HG03064 (cell line): ENCODE measurements around the gene SPDYE3.
"Not testable (repeated sequence)": the region's sequence is repeated elsewhere in the genome, so short reads cannot be mapped to it uniquely, and the experiment has no call there.

Experiments
- ATAC-seq: cut with Tn5 transposase; IDR thresholded peaks from one replicate; pipeline ENCODE4 v1.9.1; 2021; ENCODE audit warnings: low read depth; ENCODE audit not compliant: unreplicated experiment

The SPDYE3 gene, protein sequence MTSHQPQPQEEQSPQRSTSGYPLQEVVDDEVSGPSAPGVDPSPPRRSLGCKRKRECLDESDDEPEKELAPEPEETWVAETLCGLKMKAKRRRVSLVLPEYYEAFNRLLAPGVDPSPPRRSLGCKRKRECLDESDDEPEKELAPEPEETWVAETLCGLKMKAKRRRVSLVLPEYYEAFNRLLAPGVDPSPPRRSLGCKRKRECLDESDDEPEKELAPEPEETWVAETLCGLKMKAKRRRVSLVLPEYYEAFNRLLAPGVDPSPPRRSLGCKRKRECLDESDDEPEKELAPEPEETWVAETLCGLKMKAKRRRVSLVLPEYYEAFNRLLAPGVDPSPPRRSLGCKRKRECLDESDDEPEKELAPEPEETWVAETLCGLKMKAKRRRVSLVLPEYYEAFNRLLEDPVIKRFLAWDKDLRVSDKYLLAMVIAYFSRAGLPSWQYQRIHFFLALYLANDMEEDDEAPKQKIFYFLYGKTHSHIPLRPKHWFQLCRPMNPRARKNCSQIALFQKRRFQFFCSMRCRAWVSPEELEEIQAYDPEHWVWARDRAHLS

GRCh38 chr7:100307402-100307801 lies at the start of gene SPDYE3:
Gene SPDYE3, plus strand, starts transcription at chr7:100307702. Its CDS starts 184 bp downstream, at chr7:100307886.
- not testable (repeated sequence) for ATAC-seq

GRCh38 chr7:100259984-100260383 lies 47.5 kb upstream of the SPDYE3 start:
- ATAC-seq: not testable (repeated sequence)

DNA sequence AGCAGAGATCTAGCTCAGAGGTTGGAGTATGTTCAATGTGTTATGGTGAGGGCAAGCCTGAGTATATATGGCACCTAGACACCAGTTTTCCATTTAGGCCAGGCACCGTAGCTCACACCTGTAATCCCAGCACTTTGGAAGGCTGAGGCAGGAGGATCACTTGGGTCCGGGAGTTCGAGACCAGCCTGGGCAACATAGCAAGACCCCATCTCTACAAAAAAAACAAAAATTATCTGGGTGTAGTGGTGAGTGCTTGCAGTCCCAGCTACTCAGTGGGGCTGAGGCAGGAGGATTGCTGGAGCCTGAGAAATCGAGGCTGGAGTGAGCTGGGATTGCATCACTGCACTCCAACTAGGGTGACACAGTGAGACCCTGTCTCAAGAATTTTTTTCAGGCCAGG lies 44.6 kb upstream of the SPDYE3 start:
- not testable (repeated sequence) for ATAC-seq

- not testable (repeated sequence) for ATAC-seq
Observed at GRCh38 chr7:100264223-100264622, 43.3 kb upstream of the SPDYE3 start.

DNA sequence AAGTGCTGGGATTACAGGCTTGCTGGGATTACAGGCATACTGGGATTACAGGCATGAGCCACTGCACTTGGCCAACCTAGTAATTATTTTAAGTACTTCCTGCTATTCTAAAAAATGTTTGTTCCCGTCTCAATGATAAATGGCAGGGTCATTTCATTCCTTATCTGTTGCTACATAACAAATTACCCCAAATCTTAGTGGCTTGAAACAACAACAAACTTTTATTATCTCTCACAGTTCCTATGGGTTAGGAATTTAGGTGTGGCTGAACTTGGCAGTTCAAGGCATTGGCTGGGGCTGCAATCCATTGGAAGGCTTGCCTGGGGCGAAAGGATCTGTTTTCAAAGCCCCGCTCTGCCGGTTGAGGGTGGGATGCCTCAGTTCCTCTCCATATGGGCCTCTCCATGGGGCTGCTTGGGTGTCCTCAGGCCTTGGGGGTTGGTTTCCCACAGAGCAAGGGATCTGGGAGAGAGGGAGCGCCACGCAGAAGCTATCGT lies 42.8 kb upstream of the SPDYE3 start:
- not testable (repeated sequence) for ATAC-seq

- ATAC-seq: not testable (repeated sequence)
Observed at GRCh38 chr7:100265851-100266250, 41.7 kb upstream of the SPDYE3 start.

DNA sequence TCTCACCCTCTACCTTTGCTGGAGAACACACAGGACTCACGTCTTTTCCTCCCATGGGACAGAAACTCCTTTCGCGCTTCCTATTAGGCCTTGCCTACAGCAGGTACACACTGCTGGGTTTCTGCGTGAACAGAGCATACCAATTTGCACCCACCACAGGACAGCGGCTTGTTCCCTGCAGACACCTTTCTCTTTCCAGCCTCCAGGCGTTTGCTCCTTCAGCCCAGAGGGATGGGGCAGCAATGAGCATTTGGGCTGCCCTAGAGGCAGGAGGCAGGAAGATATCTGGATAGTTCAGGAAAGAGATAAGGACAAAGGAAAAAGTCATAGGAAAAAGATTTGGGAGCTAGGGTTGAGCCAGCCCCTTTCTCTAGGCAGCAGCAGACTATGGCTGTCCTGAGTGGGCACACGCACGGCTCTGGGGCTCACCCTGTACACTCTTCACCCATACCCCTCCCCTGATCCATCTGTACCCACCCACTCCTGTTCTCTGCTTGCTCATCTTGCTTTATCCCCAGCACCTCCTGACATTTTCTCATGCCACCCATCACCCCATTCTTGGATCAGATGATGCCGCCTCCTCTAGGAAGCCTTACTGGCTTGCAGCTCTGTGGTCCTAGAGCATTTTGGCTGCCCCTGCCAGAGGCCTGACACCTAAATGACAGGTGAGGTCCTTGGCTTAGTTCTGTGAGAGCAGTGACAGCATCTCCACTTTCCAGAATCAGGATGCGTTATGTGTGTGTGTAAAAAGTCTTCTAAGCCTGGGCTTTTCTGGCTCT lies 40.7 kb upstream of the SPDYE3 start:
- no peak for ATAC-seq

DNA sequence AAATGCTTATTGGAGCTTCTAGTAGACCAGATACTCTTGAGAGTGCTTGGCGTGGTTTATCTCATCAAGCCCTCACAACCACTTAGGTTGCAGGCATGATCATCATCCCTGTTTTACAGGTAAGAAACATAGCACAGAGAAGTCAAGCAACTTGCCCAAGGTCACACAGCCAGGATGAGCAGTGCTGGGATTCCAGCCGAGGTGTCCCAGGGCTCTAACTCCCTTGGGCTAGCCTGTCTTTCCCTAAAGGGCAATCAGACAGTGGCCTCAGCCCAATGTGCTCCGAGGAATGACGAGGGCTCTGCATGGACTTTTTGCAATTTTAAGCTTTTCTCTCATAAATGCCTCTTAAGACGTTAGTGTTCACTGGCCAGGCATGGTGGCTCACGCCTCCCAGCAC lies 39.9 kb upstream of the SPDYE3 start:
- ATAC-seq: no peak

DNA sequence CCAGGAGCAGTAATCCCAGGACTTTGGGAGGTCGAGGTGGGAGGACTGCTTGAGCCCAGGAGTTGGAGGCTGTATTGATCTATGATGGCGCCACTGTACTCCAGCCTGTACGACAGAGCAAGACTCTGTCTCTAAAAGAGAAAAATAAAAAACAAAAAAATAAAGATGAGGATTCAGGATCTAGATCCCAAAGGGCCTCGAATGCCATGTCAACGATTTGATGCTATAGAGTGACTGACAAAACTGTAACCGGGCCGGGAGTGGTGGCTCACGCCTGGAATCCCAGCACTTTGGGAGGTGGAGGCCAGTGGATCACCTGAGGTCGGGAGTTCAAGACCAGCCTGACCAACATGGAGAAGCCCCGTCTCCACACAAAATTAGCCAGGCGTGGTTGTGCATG lies 38.6 kb upstream of the SPDYE3 start:
- ATAC-seq: not testable (repeated sequence)

DNA sequence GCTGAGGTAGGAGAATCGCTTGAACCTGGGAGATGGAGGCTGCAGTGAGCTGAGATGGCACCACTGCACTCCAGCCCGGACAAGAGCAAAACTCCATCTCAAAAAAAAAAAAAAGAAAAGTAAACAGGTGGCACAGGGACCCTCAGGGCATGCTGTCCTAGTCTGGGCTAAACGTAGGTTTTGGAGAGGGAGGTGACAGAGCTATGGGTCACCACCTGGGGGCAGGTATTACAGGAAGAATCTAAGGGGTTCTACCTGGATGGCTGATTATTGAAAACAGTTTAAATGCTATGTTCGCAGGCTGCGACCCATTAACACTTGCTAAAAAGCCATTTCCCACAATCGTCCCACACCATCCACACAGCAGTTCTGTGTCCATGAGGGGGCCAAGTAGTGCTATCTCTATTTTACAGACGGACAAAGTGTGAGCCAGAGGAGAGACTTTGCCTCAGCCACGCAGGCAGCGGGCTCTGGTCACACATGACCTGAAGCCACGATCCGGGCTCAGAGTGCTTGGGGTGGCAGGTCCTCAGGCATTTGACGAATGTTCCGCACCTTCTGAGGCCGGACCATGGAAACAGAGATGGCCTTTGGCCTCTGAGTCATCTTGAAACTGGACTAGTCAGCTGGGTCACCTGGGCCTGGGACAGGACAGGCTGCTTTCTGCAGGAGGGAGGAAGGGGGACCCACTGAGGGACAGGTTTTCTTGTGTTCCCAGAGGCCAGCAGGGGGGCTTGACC lies 38.0 kb upstream of the SPDYE3 start:
- not testable (repeated sequence) for ATAC-seq

DNA sequence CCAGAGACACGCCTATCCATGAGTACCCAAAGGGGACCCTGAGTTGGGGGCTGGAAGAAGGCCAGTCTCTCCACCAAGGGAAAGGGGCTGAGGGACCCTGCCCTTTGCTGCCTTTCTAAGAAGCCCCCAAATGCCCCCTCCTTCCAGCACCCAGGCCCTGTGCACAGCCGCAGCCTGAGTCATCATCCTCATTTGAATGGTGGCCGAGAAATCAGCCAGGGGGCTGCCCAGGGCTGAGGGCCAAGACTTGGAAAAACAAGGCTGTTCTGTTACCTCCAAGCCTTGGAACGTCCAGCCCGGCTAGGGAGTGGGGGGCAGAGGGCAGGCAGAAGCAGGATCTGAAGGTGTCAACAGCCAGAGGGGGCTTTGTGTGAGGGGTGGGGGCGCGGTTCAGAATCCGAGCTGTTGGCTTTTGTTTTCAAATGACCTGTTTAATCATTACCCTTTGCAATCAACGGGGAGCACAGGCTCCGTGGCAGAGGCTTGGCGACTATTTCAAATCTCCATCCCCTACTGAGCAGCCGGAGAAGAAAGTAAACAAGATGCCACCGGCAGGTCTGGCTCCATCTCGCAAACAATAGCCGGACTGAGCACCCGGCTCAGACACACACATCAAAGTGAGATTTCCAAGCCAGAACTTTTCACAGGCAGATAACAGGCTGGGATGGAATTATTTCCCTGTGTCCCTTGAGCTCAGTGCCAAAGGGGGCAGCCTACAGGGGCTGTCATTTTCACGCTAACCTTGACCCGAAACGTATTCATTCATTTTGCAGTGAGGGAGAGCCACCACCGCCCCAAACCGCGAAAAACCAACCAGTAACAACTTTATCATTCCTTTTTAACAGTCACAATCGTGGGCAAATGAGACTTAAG lies 37.2 kb upstream of the SPDYE3 start:
- ATAC-seq: not testable (repeated sequence)

DNA sequence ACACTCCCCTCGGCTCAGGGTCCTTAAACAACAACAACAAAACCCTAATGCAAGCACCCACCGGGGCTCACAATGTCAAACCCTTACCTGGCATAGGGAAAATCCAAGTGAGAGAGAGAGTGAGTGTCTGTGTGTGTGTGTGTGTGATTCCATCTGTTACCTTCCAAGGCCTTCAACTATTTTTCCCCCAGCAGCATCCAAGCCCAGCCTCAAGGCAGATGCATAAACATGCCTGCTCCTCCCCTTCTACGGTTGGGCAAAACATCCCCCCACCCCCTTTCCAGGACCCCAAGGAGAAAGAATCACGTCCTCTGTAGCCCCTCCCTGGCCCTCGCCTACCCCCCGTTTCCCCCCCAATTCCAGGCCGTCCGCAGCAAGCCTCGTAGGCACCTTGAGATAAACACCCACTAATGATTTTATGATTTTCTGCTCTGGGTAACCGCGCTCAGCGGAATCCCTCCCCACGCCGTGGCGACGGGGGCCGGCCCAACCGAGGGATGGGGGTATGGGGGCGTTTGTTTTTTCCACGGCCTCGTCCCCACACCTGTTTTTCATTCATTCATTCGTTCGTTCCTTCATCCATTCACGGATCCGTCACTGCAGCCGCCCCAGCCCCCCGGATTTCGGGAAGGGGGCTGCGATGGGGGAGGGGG lies 36.4 kb upstream of the SPDYE3 start:
- ATAC-seq: not testable (repeated sequence)

GRCh38 chr7:100271716-100272537 lies 35.6 kb upstream of the SPDYE3 start:
- ATAC-seq: peak; percentile 83

GRCh38 chr7:100272538-100272902 lies 35.0 kb upstream of the SPDYE3 start:
- not testable (repeated sequence) for ATAC-seq

- ATAC-seq: no peak
Observed at GRCh38 chr7:100275120-100275519, 32.4 kb upstream of the SPDYE3 start.

DNA sequence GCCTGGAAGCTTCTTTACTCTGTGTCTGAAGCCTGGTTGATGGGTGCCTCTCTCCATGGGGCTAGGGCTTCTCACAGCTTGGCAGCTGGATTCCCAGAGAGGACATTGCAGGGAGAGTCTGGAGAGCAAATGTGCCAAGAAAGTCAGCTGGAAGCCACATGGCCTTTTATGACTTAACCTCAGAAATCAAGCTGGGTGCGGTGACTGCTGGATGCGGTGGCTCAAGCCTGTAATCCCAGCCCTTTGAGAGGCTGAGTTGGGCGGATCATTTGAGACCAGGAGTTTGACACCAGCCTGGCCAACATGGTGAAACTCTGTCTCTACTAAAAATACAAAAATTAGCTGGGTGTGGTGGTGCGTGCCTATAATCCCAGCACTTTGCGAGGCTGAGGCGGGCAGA lies 31.4 kb upstream of the SPDYE3 start:
- ATAC-seq: not testable (repeated sequence)

- not testable (repeated sequence) for ATAC-seq
Observed at GRCh38 chr7:100282069-100282608, 25.4 kb upstream of the SPDYE3 start.

- ATAC-seq: not testable (repeated sequence)
Observed at GRCh38 chr7:100283147-100283546, 24.4 kb upstream of the SPDYE3 start.
